IMR-90 (cell line): ENCODE measurements around the gene ERICH2.

Source experiments
- BHLHE40 ChIP-seq: fragments of 150-350 bp; IDR thresholded peaks from 2 replicates; pipeline ENCODE4 v1.6.1; 2016; ENCODE audit warnings: mild to moderate bottlenecking, low read depth, low read length
- CEBPB ChIP-seq: IDR thresholded peaks from 2 replicates; pipeline ENCODE4 v1.6.1; 2012; ENCODE audit warnings: low read depth, low read length, improper control_type of control experiment
- CHD1 ChIP-seq: IDR thresholded peaks from 2 replicates; pipeline ENCODE4 v1.6.1; 2012; ENCODE audit warnings: low read depth, low read length, improper control_type of control experiment
- FOS ChIP-seq: fragments of 150-350 bp; IDR thresholded peaks from 2 replicates; pipeline ENCODE4 v1.6.1; 2016; ENCODE audit warnings: low read depth, low read length
- MAFK ChIP-seq: IDR thresholded peaks from 2 replicates; pipeline ENCODE4 v1.6.1; 2012; ENCODE audit warnings: low read depth, low read length, improper control_type of control experiment
- MXI1 ChIP-seq: IDR thresholded peaks from 2 replicates; pipeline ENCODE4 v1.6.1; 2012; ENCODE audit warnings: low read depth, mild to moderate bottlenecking, low read length, moderate library complexity, borderline replicate concordance
- POLR2A ChIP-seq: IDR thresholded peaks from 2 replicates; pipeline ENCODE4 v1.6.1; 2012; ENCODE audit warnings: mild to moderate bottlenecking, low read depth, low read length
- RAD21 ChIP-seq: IDR thresholded peaks from 2 replicates; pipeline ENCODE4 v1.6.1; 2012; ENCODE audit warnings: low read length, improper control_type of control experiment
- RCOR1 ChIP-seq: IDR thresholded peaks from 2 replicates; pipeline ENCODE4 v1.6.1; 2012; ENCODE audit warnings: mild to moderate bottlenecking, low read length, improper control_type of control experiment; ENCODE audit not compliant: insufficient replicate concordance
- RFX5 ChIP-seq: IDR thresholded peaks from 2 replicates; pipeline ENCODE4 v1.8.0; 2012; ENCODE audit warnings: low read depth, mild to moderate bottlenecking, low read length, moderate library complexity
- SMC3 ChIP-seq: fragments of 150-350 bp; IDR thresholded peaks from 2 replicates; pipeline ENCODE4 v1.6.1; 2016; ENCODE audit warnings: low read depth, mild to moderate bottlenecking, antibody characterized with exemption, low read length, moderate library complexity
- TF ChIP-seq, protein P1 (sequence below): conservative IDR thresholded peaks from 2 replicates; pipeline ENCODE4 v1.5.1; 2012; ENCODE audit warnings: mild to moderate bottlenecking, low read depth, low read length, improper control_type of control experiment
- TF ChIP-seq, protein P2 (sequence below): fragments of 150-350 bp; IDR thresholded peaks from 2 replicates; pipeline ENCODE4 v1.6.1; 2017; ENCODE audit warnings: mild to moderate bottlenecking, antibody characterized with exemption, low read length, low read depth
- TF ChIP-seq, protein P3 (sequence below): fragments of 150-350 bp; IDR thresholded peaks from 2 replicates; pipeline ENCODE4 v1.6.1; 2016; ENCODE audit warnings: low read depth, mild to moderate bottlenecking, low read length, moderate library complexity, borderline replicate concordance

DNA sequence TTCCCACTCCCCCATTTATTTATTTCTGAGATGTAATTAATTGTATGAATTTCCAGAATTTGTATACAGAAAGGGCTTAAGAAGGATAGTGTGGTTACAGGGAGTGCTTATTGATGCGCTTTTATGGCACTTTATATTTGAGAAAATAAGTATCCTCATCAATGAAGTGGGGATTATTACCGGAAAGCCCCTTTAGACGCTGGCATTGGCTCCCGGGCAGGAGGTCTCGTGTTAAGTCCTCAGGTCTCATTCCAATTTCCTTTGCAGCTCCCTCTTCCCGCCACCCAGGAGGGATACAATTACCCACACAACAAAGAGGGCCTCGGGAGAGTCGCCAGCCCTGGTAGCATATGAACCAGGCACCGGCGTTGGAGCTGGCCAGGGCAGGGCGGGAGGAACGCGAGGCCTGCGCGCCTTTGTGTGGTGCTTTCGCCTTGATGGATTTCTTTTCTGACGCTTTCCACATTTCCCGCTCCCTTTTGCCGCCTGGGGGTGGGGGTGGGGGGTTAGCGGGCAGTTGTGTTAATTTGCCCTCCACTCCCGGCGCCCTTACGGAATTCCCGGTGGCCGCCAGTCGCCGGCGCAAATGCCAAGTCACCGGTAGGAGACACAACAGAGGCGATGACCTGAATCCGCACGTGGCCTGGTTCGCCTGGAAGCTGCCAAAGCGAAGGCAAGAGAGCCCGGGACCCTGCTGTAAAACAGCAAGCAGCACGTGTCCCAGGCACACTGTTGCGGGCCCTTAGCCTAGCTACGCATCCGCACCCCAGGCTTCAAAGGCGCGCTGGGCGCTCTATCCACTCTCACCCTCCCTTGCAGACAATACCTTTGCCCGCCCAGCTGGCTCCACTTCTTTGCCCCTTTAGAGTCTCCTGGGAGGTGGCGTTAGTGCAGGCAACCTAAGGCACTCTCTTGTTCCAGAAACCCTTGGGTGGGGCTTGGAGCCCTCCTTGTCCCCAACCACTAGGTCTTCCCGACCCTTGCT lies 49.8 kb downstream of the ERICH2 start:
- TF ChIP-seq, protein P1, sequence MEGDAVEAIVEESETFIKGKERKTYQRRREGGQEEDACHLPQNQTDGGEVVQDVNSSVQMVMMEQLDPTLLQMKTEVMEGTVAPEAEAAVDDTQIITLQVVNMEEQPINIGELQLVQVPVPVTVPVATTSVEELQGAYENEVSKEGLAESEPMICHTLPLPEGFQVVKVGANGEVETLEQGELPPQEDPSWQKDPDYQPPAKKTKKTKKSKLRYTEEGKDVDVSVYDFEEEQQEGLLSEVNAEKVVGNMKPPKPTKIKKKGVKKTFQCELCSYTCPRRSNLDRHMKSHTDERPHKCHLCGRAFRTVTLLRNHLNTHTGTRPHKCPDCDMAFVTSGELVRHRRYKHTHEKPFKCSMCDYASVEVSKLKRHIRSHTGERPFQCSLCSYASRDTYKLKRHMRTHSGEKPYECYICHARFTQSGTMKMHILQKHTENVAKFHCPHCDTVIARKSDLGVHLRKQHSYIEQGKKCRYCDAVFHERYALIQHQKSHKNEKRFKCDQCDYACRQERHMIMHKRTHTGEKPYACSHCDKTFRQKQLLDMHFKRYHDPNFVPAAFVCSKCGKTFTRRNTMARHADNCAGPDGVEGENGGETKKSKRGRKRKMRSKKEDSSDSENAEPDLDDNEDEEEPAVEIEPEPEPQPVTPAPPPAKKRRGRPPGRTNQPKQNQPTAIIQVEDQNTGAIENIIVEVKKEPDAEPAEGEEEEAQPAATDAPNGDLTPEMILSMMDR, result no peak
- no peak for TF ChIP-seq MAFK
- no peak for TF ChIP-seq RFX5
- no peak for TF ChIP-seq MXI1
- TF ChIP-seq RAD21, result no peak
- no peak for TF ChIP-seq POLR2A
- no peak for TF ChIP-seq CEBPB
- TF ChIP-seq, protein P2, sequence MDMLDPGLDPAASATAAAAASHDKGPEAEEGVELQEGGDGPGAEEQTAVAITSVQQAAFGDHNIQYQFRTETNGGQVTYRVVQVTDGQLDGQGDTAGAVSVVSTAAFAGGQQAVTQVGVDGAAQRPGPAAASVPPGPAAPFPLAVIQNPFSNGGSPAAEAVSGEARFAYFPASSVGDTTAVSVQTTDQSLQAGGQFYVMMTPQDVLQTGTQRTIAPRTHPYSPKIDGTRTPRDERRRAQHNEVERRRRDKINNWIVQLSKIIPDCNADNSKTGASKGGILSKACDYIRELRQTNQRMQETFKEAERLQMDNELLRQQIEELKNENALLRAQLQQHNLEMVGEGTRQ, result no peak
- TF ChIP-seq RCOR1, result no peak
- no peak for TF ChIP-seq SMC3
- TF ChIP-seq, protein P3, sequence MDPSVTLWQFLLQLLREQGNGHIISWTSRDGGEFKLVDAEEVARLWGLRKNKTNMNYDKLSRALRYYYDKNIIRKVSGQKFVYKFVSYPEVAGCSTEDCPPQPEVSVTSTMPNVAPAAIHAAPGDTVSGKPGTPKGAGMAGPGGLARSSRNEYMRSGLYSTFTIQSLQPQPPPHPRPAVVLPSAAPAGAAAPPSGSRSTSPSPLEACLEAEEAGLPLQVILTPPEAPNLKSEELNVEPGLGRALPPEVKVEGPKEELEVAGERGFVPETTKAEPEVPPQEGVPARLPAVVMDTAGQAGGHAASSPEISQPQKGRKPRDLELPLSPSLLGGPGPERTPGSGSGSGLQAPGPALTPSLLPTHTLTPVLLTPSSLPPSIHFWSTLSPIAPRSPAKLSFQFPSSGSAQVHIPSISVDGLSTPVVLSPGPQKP, result no peak
- TF ChIP-seq BHLHE40, result no peak
- no peak for TF ChIP-seq CHD1
- no peak for TF ChIP-seq FOS
